HEK293 (cell line): ENCODE data around the gene FSD1.

ENCODE experiments used
- SETDB1 ChIP-seq: IDR thresholded peaks from one replicate; pipeline ENCODE4 v1.6.1; 2017; ENCODE audit warnings: mild to moderate bottlenecking, low read length, moderate library complexity, mixed read lengths; ENCODE audit not compliant: insufficient read length
- ZBTB17 ChIP-seq: fragments of 450-650 bp; formaldehyde crosslinking; IDR thresholded peaks from 2 replicates; pipeline ENCODE4 v1.5.1; 2016; ENCODE audit warnings: missing biosample characterization, missing genetic modification characterization
- ZNF138 ChIP-seq: fragments of 450-650 bp; formaldehyde crosslinking; IDR thresholded peaks from 2 replicates; pipeline ENCODE4 v1.5.1; 2016; ENCODE audit warnings: missing biosample characterization, missing genetic modification characterization, borderline replicate concordance
- ZNF274 ChIP-seq, 2 experiments: fragments of 200-500 bp in 1 of 2; fragments of 450-650 bp in 1 of 2; sonication (Bioruptor generic) in 1 of 2; formaldehyde crosslinking in 1 of 2; IDR thresholded peaks; 2 replicates each; pipeline versions ENCODE4 v1.5.1 to v1.6.1; 2014 to 2016; ENCODE audit warnings: borderline replicate concordance in 1 of 2, inconsistent platforms in 1 of 2, low read length in 1 of 2, missing biosample characterization in 1 of 2, missing genetic modification characterization in 1 of 2
- ZNF621 ChIP-seq: fragments of 450-650 bp; formaldehyde crosslinking; IDR thresholded peaks from 2 replicates; pipeline ENCODE4 v1.5.1; 2017; ENCODE audit warnings: missing biosample characterization, missing genetic modification characterization
- ZNF747 ChIP-seq: fragments of 450-650 bp; formaldehyde crosslinking; IDR thresholded peaks from 2 replicates; pipeline ENCODE4 v1.5.1; 2016; ENCODE audit warnings: missing biosample characterization, missing genetic modification characterization
- TF ChIP-seq, protein P1 (sequence below): fragments of 450-650 bp; formaldehyde crosslinking; IDR thresholded peaks from 2 replicates; pipeline ENCODE4 v1.5.1; 2016; ENCODE audit warnings: missing biosample characterization, missing genetic modification characterization
- TF ChIP-seq, protein P2 (sequence below): fragments of 450-650 bp; formaldehyde crosslinking; IDR thresholded peaks from 2 replicates; pipeline ENCODE4 v1.5.1; 2017; ENCODE audit warnings: missing biosample characterization, mild to moderate bottlenecking, missing genetic modification characterization, moderate library complexity
- TF ChIP-seq, protein P3 (sequence below): fragments of 450-650 bp; formaldehyde crosslinking; IDR thresholded peaks from 2 replicates; pipeline ENCODE4 v1.5.1; 2017; ENCODE audit warnings: missing biosample characterization, missing genetic modification characterization
- TF ChIP-seq, protein P4 (sequence below): fragments of 450-650 bp; formaldehyde crosslinking; IDR thresholded peaks from 2 replicates; pipeline ENCODE4 v1.5.1; 2016; ENCODE audit warnings: missing biosample characterization, missing genetic modification characterization
- TF ChIP-seq, protein P5 (sequence below): fragments of 450-650 bp; formaldehyde crosslinking; IDR thresholded peaks from 2 replicates; pipeline ENCODE4 v1.5.1; 2016; ENCODE audit warnings: missing biosample characterization, missing genetic modification characterization, low read depth
- TF ChIP-seq, protein P6 (sequence below): fragments of 450-650 bp; formaldehyde crosslinking; IDR thresholded peaks from 2 replicates; pipeline ENCODE4 v1.5.1; 2016; ENCODE audit warnings: missing biosample characterization, missing genetic modification characterization
- TF ChIP-seq, protein P7 (sequence below): IDR thresholded peaks from 2 replicates; pipeline ENCODE4 v1.6.1; 2011; ENCODE audit warnings: mild to moderate bottlenecking, low read depth, low read length, borderline replicate concordance

DNA sequence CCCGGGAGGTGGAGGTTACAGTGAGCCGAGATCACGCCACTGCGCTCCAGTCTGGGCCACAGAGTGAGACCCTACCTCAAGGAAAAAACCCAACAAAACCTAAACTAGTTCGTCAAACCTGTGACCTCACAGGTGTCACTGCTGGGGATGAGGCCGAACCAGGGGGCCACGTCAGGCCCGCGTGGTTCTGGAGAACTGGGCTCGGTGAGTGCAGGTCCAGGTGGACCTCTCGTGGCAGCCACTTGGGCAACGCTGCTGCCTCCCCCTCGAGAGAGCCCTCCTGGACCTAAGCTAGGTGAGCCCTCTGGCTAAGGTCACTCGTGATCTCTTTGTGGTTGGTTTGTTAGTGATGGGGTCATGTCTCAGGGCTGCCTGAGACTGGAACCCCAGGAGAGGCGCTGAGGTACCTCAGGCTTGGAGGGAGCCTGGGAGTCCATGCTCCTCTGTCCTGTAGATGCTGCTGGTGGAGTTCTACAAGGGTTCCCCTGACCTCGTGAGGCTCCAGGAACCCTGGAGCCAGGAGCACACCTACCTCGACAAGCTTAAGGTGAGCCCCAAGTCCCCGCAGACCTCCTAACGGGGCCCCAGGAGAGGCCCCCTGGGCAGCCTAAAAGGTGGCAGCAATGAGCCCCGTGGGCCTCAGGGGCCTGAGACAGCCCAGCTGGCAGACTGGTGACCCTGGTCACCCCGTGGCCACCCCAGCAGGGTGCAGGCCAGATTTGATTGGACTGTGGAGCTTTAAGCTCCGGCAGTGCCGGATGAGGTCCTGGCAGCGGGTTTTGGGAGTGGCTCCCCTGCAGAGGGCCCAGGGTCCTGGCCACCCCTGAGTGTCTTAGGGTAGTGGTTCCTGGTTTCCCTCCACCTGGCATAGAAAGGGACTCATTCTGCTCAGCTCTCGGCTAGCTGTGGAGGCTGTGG is 54.6 kb downstream of the FSD1 start:
- TF ChIP-seq, protein P1, sequence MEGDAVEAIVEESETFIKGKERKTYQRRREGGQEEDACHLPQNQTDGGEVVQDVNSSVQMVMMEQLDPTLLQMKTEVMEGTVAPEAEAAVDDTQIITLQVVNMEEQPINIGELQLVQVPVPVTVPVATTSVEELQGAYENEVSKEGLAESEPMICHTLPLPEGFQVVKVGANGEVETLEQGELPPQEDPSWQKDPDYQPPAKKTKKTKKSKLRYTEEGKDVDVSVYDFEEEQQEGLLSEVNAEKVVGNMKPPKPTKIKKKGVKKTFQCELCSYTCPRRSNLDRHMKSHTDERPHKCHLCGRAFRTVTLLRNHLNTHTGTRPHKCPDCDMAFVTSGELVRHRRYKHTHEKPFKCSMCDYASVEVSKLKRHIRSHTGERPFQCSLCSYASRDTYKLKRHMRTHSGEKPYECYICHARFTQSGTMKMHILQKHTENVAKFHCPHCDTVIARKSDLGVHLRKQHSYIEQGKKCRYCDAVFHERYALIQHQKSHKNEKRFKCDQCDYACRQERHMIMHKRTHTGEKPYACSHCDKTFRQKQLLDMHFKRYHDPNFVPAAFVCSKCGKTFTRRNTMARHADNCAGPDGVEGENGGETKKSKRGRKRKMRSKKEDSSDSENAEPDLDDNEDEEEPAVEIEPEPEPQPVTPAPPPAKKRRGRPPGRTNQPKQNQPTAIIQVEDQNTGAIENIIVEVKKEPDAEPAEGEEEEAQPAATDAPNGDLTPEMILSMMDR (tag by site-specific recombination), result no peak
- TF ChIP-seq, protein P2, sequence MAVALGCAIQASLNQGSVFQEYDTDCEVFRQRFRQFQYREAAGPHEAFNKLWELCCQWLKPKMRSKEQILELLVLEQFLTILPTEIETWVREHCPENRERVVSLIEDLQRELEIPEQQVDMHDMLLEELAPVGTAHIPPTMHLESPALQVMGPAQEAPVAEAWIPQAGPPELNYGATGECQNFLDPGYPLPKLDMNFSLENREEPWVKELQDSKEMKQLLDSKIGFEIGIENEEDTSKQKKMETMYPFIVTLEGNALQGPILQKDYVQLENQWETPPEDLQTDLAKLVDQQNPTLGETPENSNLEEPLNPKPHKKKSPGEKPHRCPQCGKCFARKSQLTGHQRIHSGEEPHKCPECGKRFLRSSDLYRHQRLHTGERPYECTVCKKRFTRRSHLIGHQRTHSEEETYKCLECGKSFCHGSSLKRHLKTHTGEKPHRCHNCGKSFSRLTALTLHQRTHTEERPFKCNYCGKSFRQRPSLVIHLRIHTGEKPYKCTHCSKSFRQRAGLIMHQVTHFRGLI (tag by site-specific recombination), result no peak
- no peak for TF ChIP-seq ZNF747 (tag by site-specific recombination)
- TF ChIP-seq ZBTB17 (tag by site-specific recombination), result no peak
- TF ChIP-seq, protein P3, sequence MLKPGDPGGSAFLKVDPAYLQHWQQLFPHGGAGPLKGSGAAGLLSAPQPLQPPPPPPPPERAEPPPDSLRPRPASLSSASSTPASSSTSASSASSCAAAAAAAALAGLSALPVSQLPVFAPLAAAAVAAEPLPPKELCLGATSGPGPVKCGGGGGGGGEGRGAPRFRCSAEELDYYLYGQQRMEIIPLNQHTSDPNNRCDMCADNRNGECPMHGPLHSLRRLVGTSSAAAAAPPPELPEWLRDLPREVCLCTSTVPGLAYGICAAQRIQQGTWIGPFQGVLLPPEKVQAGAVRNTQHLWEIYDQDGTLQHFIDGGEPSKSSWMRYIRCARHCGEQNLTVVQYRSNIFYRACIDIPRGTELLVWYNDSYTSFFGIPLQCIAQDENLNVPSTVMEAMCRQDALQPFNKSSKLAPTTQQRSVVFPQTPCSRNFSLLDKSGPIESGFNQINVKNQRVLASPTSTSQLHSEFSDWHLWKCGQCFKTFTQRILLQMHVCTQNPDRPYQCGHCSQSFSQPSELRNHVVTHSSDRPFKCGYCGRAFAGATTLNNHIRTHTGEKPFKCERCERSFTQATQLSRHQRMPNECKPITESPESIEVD (tag by site-specific recombination), result no peak
- TF ChIP-seq SETDB1, result no peak
- TF ChIP-seq, protein P4, sequence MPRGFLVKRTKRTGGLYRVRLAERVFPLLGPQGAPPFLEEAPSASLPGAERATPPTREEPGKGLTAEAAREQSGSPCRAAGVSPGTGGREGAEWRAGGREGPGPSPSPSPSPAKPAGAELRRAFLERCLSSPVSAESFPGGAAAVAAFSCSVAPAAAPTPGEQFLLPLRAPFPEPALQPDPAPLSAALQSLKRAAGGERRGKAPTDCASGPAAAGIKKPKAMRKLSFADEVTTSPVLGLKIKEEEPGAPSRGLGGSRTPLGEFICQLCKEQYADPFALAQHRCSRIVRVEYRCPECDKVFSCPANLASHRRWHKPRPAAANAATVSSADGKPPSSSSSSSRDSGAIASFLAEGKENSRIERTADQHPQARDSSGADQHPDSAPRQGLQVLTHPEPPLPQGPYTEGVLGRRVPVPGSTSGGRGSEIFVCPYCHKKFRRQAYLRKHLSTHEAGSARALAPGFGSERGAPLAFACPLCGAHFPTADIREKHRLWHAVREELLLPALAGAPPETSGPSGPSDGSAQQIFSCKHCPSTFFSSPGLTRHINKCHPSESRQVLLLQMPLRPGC, result no peak
- no peak for TF ChIP-seq ZNF138 (tag by site-specific recombination)
- TF ChIP-seq, protein P5, sequence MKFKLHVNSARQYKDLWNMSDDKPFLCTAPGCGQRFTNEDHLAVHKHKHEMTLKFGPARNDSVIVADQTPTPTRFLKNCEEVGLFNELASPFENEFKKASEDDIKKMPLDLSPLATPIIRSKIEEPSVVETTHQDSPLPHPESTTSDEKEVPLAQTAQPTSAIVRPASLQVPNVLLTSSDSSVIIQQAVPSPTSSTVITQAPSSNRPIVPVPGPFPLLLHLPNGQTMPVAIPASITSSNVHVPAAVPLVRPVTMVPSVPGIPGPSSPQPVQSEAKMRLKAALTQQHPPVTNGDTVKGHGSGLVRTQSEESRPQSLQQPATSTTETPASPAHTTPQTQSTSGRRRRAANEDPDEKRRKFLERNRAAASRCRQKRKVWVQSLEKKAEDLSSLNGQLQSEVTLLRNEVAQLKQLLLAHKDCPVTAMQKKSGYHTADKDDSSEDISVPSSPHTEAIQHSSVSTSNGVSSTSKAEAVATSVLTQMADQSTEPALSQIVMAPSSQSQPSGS, result no peak
- TF ChIP-seq, protein P6, sequence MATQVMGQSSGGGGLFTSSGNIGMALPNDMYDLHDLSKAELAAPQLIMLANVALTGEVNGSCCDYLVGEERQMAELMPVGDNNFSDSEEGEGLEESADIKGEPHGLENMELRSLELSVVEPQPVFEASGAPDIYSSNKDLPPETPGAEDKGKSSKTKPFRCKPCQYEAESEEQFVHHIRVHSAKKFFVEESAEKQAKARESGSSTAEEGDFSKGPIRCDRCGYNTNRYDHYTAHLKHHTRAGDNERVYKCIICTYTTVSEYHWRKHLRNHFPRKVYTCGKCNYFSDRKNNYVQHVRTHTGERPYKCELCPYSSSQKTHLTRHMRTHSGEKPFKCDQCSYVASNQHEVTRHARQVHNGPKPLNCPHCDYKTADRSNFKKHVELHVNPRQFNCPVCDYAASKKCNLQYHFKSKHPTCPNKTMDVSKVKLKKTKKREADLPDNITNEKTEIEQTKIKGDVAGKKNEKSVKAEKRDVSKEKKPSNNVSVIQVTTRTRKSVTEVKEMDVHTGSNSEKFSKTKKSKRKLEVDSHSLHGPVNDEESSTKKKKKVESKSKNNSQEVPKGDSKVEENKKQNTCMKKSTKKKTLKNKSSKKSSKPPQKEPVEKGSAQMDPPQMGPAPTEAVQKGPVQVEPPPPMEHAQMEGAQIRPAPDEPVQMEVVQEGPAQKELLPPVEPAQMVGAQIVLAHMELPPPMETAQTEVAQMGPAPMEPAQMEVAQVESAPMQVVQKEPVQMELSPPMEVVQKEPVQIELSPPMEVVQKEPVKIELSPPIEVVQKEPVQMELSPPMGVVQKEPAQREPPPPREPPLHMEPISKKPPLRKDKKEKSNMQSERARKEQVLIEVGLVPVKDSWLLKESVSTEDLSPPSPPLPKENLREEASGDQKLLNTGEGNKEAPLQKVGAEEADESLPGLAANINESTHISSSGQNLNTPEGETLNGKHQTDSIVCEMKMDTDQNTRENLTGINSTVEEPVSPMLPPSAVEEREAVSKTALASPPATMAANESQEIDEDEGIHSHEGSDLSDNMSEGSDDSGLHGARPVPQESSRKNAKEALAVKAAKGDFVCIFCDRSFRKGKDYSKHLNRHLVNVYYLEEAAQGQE (tag by site-specific recombination), result no peak
- TF ChIP-seq ZNF621 (tag by site-specific recombination), result no peak
- TF ChIP-seq, protein P7, sequence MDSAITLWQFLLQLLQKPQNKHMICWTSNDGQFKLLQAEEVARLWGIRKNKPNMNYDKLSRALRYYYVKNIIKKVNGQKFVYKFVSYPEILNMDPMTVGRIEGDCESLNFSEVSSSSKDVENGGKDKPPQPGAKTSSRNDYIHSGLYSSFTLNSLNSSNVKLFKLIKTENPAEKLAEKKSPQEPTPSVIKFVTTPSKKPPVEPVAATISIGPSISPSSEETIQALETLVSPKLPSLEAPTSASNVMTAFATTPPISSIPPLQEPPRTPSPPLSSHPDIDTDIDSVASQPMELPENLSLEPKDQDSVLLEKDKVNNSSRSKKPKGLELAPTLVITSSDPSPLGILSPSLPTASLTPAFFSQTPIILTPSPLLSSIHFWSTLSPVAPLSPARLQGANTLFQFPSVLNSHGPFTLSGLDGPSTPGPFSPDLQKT, result no peak
- TF ChIP-seq ZNF274 (IDR thresholded peaks at IDR 0.05; ENCODE audit: low read length), result no peak
- TF ChIP-seq ZNF274 (tag by site-specific recombination; IDR thresholded peaks at IDR 0.05; ENCODE audit: borderline replicate concordance), result no peak
